Esophagus muscularis mucosa (tissue), 3 donors: Measurements from ENCODE around the gene IFIT1B.

Experiments used
- CTCF ChIP-seq, 3 experiments: fragments of 200-600 bp in 2 of 3; fragments of 450-650 bp in 1 of 3; sonication (generic) in 2 of 3; IDR thresholded peaks; one replicate each; pipeline ENCODE4 v1.5.1; 2017 to 2019; ENCODE audit warnings: antibody characterized with exemption in 3 of 3, mild to moderate bottlenecking in 2 of 3, moderate library complexity in 1 of 3
- POLR2AphosphoS5 ChIP-seq, 2 donors: sonication (generic); formaldehyde crosslinking; IDR thresholded peaks; one replicate each; pipeline ENCODE4 v1.6.1; 2017; ENCODE audit warnings: antibody characterized with exemption in 2 of 2

- TF ChIP-seq CTCF (IDR thresholded peaks at IDR 0.05) (no peak), POLR2AphosphoS5 (IDR thresholded peaks at IDR 0.05) (no peak)
These were observed 40.4 kb upstream of the IFIT1B start for GRCh38 chr10:89337484-89337883.
